ENCODE results near the gene FOXRED2. TPM values are rescaled to one million over a fixed set of nuclear protein-coding genes. Genes with fewer than 3 reads are reported as not detected.

Gene FOXRED2
- total RNA-seq, 1 experiment from 2014 or later = 19.3 TPM

- in situ Hi-C loops (cut with HindIII; ENCODE audit: low sequenced_read_pairs) = no loop called here
- DNase-seq (ENCODE audit: low spot score) = no peak
Observed at GRCh38 chr22:36475341-36475740, 31.5 kb downstream of the FOXRED2 start.

- in situ Hi-C loops (cut with HindIII; ENCODE audit: low sequenced_read_pairs) = no loop called here
- no peak for DNase-seq (ENCODE audit: low spot score)
Observed at GRCh38 chr22:36472689-36473088, 34.2 kb downstream of the FOXRED2 start.

- DNase-seq (ENCODE audit: low spot score) = no peak
- in situ Hi-C loops (cut with HindIII; ENCODE audit: low sequenced_read_pairs) = no loop called here
Observed at GRCh38 chr22:36471341-36471821, 35.5 kb downstream of the FOXRED2 start.

GRCh38 chr22:36470994-36471331 lies 35.9 kb downstream of the FOXRED2 start:
- no peak for DNase-seq (ENCODE audit: low spot score)
- in situ Hi-C loops (cut with HindIII; ENCODE audit: low sequenced_read_pairs) = no loop called here

- peak; percentile 91 for DNase-seq (ENCODE audit: low spot score)
- in situ Hi-C loops (cut with HindIII; ENCODE audit: low sequenced_read_pairs) = no loop called here
Observed at GRCh38 chr22:36470162-36470993, 36.5 kb downstream of the FOXRED2 start.

- in situ Hi-C loops (cut with HindIII; ENCODE audit: low sequenced_read_pairs) = no loop called here
- DNase-seq (ENCODE audit: low spot score) = peak; percentile 49
Observed at GRCh38 chr22:36469094-36469710, 37.6 kb downstream of the FOXRED2 start.

- in situ Hi-C loops (cut with HindIII; ENCODE audit: low sequenced_read_pairs) = no loop called here
- DNase-seq (ENCODE audit: low spot score) = no peak
Observed at GRCh38 chr22:36467946-36468345, 38.9 kb downstream of the FOXRED2 start.

- in situ Hi-C loops (cut with HindIII; ENCODE audit: low sequenced_read_pairs) = no loop called here
- DNase-seq (ENCODE audit: low spot score) = no peak
Observed at GRCh38 chr22:36467042-36467810, 39.6 kb downstream of the FOXRED2 start.

- no peak for DNase-seq (ENCODE audit: low spot score)
- in situ Hi-C loops (cut with HindIII; ENCODE audit: low sequenced_read_pairs) = no loop called here
Observed at GRCh38 chr22:36466258-36466657, 40.6 kb downstream of the FOXRED2 start.

- peak; percentile 63 for DNase-seq (ENCODE audit: low spot score)
- in situ Hi-C loops (cut with HindIII; ENCODE audit: low sequenced_read_pairs) = no loop called here
Observed at GRCh38 chr22:36465232-36466021, 41.4 kb downstream of the FOXRED2 start.

- DNase-seq (ENCODE audit: low spot score) = no peak
- in situ Hi-C loops (cut with HindIII; ENCODE audit: low sequenced_read_pairs) = no loop called here
Observed at GRCh38 chr22:36464715-36465231, 42.1 kb downstream of the FOXRED2 start.

GRCh38 chr22:36463783-36464184 lies 43.1 kb downstream of the FOXRED2 start:
- in situ Hi-C loops (cut with HindIII; ENCODE audit: low sequenced_read_pairs) = no loop called here
- DNase-seq (ENCODE audit: low spot score) = no peak

- in situ Hi-C loops (cut with HindIII; ENCODE audit: low sequenced_read_pairs) = no loop called here
- no peak for DNase-seq (ENCODE audit: low spot score)
Observed at GRCh38 chr22:36461665-36462649, 44.9 kb downstream of the FOXRED2 start.

GRCh38 chr22:36460202-36460601 lies 46.6 kb downstream of the FOXRED2 start:
- in situ Hi-C loops (cut with HindIII; ENCODE audit: low sequenced_read_pairs) = no loop called here
- no peak for DNase-seq (ENCODE audit: low spot score)

- no peak for DNase-seq (ENCODE audit: low spot score)
- in situ Hi-C loops (cut with HindIII; ENCODE audit: low sequenced_read_pairs) = no loop called here
Observed at GRCh38 chr22:36457688-36458450, 49.0 kb downstream of the FOXRED2 start.

- no peak for DNase-seq (ENCODE audit: low spot score)
Observed at GRCh38 chr22:36456464-36456845, 50.4 kb downstream of the FOXRED2 start.

More at GRCh38 chr22:36456464-36456845, 50.4 kb downstream of the FOXRED2 start:
- in situ Hi-C loops (cut with HindIII; ENCODE audit: low sequenced_read_pairs) = no loop called here

Measured in G401 (cell line).